Ovary (tissue), 3 donors: ENCODE results near the gene H6PD.

Experiments used
- CTCF ChIP-seq, 3 donors: fragments of 450-650 bp in 2 of 3; fragments of 200-600 bp in 1 of 3; IDR thresholded peaks; one replicate each; pipeline versions ENCODE4 v1.5.1 to v1.8.0; 2016 to 2022; ENCODE audit warnings: antibody characterized with exemption in 3 of 3, mild to moderate bottlenecking in 1 of 3
- EP300 ChIP-seq: sonication (generic); formaldehyde crosslinking; IDR thresholded peaks from one replicate; pipeline ENCODE4 v1.6.1; 2017; ENCODE audit warnings: antibody characterized with exemption
- donor health status: DM: no; HTN: no; CAD: no.

- TF ChIP-seq EP300 (no peak), CTCF (IDR thresholded peaks at IDR 0.05) (no peak)
Measured at GRCh38 chr1:9241891-9242290, 7.3 kb downstream of the H6PD start.
